ENCODE results near the gene SNRPB.

The SNRPB gene

GRCh38 chr20:2418388-2418787 is 52.2 kb downstream of the SNRPB start:
- Histone ChIP-seq H3K4me2 (ENCODE audit: insufficient read depth, low read length) (no peak overlapping the region), H3K27ac (ENCODE audit: low read length) (no peak overlapping the region), H3K4me3 (ENCODE audit: low read depth in 1 of 2, low read length in 2 of 2) (no peak overlapping the region), H3K9me3 (ENCODE audit: insufficient read depth, low read length, severe bottlenecking) (no peaks in the 10 kb centered on the region), H3K79me2 (ENCODE audit: insufficient read depth, low read length) (no peaks in the 10 kb centered on the region), H3K9ac (ENCODE audit: low read depth, low read length) (no peak overlapping the region), H3K27me3 (ENCODE audit: insufficient read depth, low read length, poor library complexity) (peaks cover 32% of the 10 kb centered on the region), H4K20me1 (ENCODE audit: insufficient read depth, low read length) (no peaks in the 10 kb centered on the region), H3K36me3 (ENCODE audit: insufficient read depth, low read length) (no peaks in the 10 kb centered on the region), H2AFZ (ENCODE audit: low read depth, low read length) (no peak overlapping the region), H3K4me1 (ENCODE audit: insufficient read depth, low read length) (no peaks in the 10 kb centered on the region)
- DNase-seq (no peak), ATAC-seq (ENCODE audit: insufficient read depth, low read depth) (no peak)
- TF ChIP-seq EZH2 (IDR thresholded peaks at IDR 0.05; ENCODE audit: borderline replicate concordance, low read depth, low read length, severe bottlenecking) (no peak), CTCF (IDR thresholded peaks at IDR 0.05; ENCODE audit: borderline replicate concordance, extremely low read depth, low read length, poor library complexity, severe bottlenecking) (no peak)

- H3K79me2 ChIP-seq (ENCODE audit: insufficient read depth, low read length) = no peaks in the 10 kb centered on the region
- no peaks in the 10 kb centered on the region for H3K9me3 ChIP-seq (ENCODE audit: insufficient read depth, low read length, severe bottlenecking)
- no peak overlapping the region for H3K4me2 ChIP-seq (ENCODE audit: insufficient read depth, low read length)
- no peak overlapping the region for H3K9ac ChIP-seq (ENCODE audit: low read depth, low read length)
- H3K27me3 ChIP-seq (ENCODE audit: insufficient read depth, low read length, poor library complexity) = peaks cover 37% of the 10 kb centered on the region
- no peaks in the 10 kb centered on the region for H3K4me1 ChIP-seq (ENCODE audit: insufficient read depth, low read length)
- no peak overlapping the region for H3K4me3 ChIP-seq (ENCODE audit: low read depth in 1 of 2, low read length in 2 of 2)
- no peak overlapping the region for H2AFZ ChIP-seq (ENCODE audit: low read depth, low read length)
- no peak for TF ChIP-seq CTCF (IDR thresholded peaks at IDR 0.05; ENCODE audit: borderline replicate concordance, extremely low read depth, low read length, poor library complexity, severe bottlenecking)
- no peak for TF ChIP-seq EZH2 (IDR thresholded peaks at IDR 0.05; ENCODE audit: borderline replicate concordance, low read depth, low read length, severe bottlenecking)
- ATAC-seq (ENCODE audit: insufficient read depth, low read depth) (no peak), DNase-seq (no peak)
- no peaks in the 10 kb centered on the region for H4K20me1 ChIP-seq (ENCODE audit: insufficient read depth, low read length)
- H3K36me3 ChIP-seq (ENCODE audit: insufficient read depth, low read length) = no peaks in the 10 kb centered on the region
- H3K27ac ChIP-seq (ENCODE audit: low read length) = no peak overlapping the region
Measured at GRCh38 chr20:2417213-2417541, 53.4 kb downstream of the SNRPB start.

GRCh38 chr20:2416541-2417212 is 53.9 kb downstream of the SNRPB start:
- H2AFZ ChIP-seq (ENCODE audit: low read depth, low read length) = no peak overlapping the region
- no peak for TF ChIP-seq CTCF (IDR thresholded peaks at IDR 0.05; ENCODE audit: borderline replicate concordance, extremely low read depth, low read length, poor library complexity, severe bottlenecking)
- no peak for TF ChIP-seq EZH2 (IDR thresholded peaks at IDR 0.05; ENCODE audit: borderline replicate concordance, low read depth, low read length, severe bottlenecking)
- H3K4me1 ChIP-seq (ENCODE audit: insufficient read depth, low read length) = no peaks in the 10 kb centered on the region
- ATAC-seq (ENCODE audit: insufficient read depth, low read depth) (no peak), DNase-seq (no peak)
- peaks cover 40% of the 10 kb centered on the region for H3K27me3 ChIP-seq (ENCODE audit: insufficient read depth, low read length, poor library complexity)
- H3K79me2 ChIP-seq (ENCODE audit: insufficient read depth, low read length) = no peaks in the 10 kb centered on the region
- H4K20me1 ChIP-seq (ENCODE audit: insufficient read depth, low read length) = no peaks in the 10 kb centered on the region
- H3K9me3 ChIP-seq (ENCODE audit: insufficient read depth, low read length, severe bottlenecking) = no peaks in the 10 kb centered on the region
- H3K4me3 ChIP-seq (ENCODE audit: low read depth in 1 of 2, low read length in 2 of 2) = no peak overlapping the region
- no peak overlapping the region for H3K9ac ChIP-seq (ENCODE audit: low read depth, low read length)
- H3K27ac ChIP-seq (ENCODE audit: low read length) = no peak overlapping the region
- no peak overlapping the region for H3K4me2 ChIP-seq (ENCODE audit: insufficient read depth, low read length)
- H3K36me3 ChIP-seq (ENCODE audit: insufficient read depth, low read length) = no peaks in the 10 kb centered on the region
